22Rv1 (cell line): ENCODE measurements around the gene MAP3K20.
"Not testable (repeated sequence)": the region's sequence is repeated elsewhere in the genome, so short reads cannot be mapped to it uniquely, and the experiment has no call there.

Experiments used
- H3K27ac ChIP-seq: fragments of 450-650 bp; 2 replicates; pipeline ENCODE4 v1.5.1; 2017
- ZFX ChIP-seq: fragments of 450-650 bp; IDR thresholded peaks from 2 replicates; pipeline ENCODE4 v1.6.1; 2017; ENCODE audit warnings: antibody characterized with exemption, borderline replicate concordance
- TF ChIP-seq, protein P1 (sequence below): fragments of 450-650 bp; IDR thresholded peaks from 2 replicates; pipeline ENCODE4 v1.5.1; 2017; ENCODE audit warnings: mild to moderate bottlenecking

Gene MAP3K20

DNA sequence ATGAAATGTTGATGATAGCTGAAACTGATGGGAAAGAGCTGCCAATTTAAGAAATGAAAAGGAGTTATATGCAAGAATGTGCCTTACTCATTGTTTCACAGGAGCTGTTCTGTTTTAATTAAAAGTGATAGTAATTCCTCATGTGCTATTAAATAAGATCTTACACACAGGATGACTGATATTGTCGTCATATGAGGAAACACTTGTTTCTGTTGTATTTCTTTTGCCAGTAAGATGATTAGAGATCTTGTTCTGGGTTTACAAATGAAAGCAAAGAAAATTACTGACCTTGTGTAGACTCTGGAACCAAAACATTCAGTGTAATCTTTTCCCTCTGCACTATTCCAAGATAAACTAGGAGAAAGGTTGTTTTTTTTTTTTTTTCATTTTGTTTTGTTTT is 123.6 kb downstream of the MAP3K20 start:
- H3K27ac ChIP-seq, result no peak overlapping the region
- TF ChIP-seq, protein P1, sequence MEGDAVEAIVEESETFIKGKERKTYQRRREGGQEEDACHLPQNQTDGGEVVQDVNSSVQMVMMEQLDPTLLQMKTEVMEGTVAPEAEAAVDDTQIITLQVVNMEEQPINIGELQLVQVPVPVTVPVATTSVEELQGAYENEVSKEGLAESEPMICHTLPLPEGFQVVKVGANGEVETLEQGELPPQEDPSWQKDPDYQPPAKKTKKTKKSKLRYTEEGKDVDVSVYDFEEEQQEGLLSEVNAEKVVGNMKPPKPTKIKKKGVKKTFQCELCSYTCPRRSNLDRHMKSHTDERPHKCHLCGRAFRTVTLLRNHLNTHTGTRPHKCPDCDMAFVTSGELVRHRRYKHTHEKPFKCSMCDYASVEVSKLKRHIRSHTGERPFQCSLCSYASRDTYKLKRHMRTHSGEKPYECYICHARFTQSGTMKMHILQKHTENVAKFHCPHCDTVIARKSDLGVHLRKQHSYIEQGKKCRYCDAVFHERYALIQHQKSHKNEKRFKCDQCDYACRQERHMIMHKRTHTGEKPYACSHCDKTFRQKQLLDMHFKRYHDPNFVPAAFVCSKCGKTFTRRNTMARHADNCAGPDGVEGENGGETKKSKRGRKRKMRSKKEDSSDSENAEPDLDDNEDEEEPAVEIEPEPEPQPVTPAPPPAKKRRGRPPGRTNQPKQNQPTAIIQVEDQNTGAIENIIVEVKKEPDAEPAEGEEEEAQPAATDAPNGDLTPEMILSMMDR, result no peak
- TF ChIP-seq ZFX, result no peak

- no peak overlapping the region for H3K27ac ChIP-seq
These were observed 126.9 kb downstream of the MAP3K20 start for GRCh38 chr2:173202570-173202969.

DNA sequence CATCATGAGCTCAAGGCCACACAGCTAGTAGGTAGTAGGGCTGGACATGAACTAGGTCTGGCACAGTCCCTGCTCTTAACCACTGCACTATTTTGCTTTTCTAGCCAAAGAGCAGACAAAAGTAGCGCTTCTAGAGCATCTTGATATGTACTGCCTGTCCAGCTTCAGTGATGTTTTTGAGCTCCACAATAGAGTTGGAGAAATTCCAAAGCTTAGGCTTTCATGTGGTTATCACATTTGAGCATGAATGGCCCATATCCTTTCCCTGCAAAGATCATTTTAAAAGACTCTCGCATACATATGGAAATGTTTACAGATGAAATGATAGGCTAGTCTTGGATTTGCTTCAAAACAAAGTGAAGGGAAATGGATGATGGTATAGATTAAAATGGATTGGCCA is 128.7 kb downstream of the MAP3K20 start:
- TF ChIP-seq, protein P1, result no peak
- TF ChIP-seq ZFX, result no peak
- H3K27ac ChIP-seq, result no peak overlapping the region

More at GRCh38 chr2:173202570-173202969, 126.9 kb downstream of the MAP3K20 start:
- TF ChIP-seq, protein P1, result no peak
- no peak for TF ChIP-seq ZFX

- no peak overlapping the region for H3K27ac ChIP-seq
- TF ChIP-seq ZFX, result no peak
- TF ChIP-seq, protein P1, result no peak
These were observed 129.7 kb downstream of the MAP3K20 start for GRCh38 chr2:173205375-173205774.

GRCh38 chr2:173207124-173207523 is 131.5 kb downstream of the MAP3K20 start:
- H3K27ac ChIP-seq, result not testable (repeated sequence)

GRCh38 chr2:173210270-173211196 is 134.9 kb downstream of the MAP3K20 start:
- TF ChIP-seq, protein P1, result peak; percentile 68
- TF ChIP-seq ZFX, result no peak
- no peak overlapping the region for H3K27ac ChIP-seq

GRCh38 chr2:173213181-173213580 is 137.5 kb downstream of the MAP3K20 start:
- no peak for TF ChIP-seq ZFX
- TF ChIP-seq, protein P1, result no peak

DNA sequence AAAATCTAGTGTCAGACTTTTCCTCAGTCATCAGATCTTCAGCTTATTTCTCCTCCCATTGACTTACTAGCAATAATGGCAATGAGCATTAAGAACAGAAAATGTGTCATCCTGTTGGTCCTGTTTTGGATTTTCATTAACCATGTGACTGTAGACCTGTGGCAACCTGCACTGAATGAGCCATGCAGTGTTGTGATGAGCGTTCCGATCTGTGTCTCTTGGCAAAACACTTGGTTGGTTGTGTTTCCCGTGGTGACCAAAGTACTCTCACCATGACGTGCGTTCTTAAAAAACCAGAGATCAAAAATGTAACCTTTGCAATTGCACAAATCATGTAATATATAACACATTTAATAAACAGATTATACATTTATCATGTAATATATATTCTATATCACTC is 138.6 kb downstream of the MAP3K20 start:
- no peak overlapping the region for H3K27ac ChIP-seq
- no peak for TF ChIP-seq ZFX
- TF ChIP-seq, protein P1, result no peak

More at GRCh38 chr2:173213181-173213580, 137.5 kb downstream of the MAP3K20 start:
- H3K27ac ChIP-seq, result no peak overlapping the region
